Naive thymus-derived CD4-positive, alpha-beta T cell (primary cell): Measurements from ENCODE around the gene GTF3C1. TPM values are rescaled to one million over a fixed set of nuclear protein-coding genes. Genes with fewer than 3 reads are reported as not detected.

Source experiments
- ATAC-seq: fragments of 150-1000 bp; cut with Tn5 transposase; 2 replicates; pipeline ENCODE4 v1.10.0; 2021; ENCODE audit warnings: mild to moderate bottlenecking, moderate library complexity
- CTCF ChIA-PET: fragments of 350-600 bp; sonication (Branson Sonifier 250); formaldehyde crosslinking; loops from one replicate; lab custom pipeline; 2021; ENCODE audit warnings: antibody characterized with exemption; lab: Charles Lee
- POLR2A ChIA-PET: fragments of 350-600 bp; sonication (Branson Sonifier 250); formaldehyde crosslinking; loops from one replicate; lab custom pipeline; 2021; ENCODE audit warnings: antibody characterized with exemption, inconsistent platforms; lab: Charles Lee
- DNase-seq, 9 donors: peaks; one replicate each; pipeline versions ENCODE4 v3.0.0 to v3.0.0-alpha.2; 2020 to 2022; ENCODE audit warnings: mixed read lengths in 1 of 9
- H3K27ac ChIP-seq: one replicate; pipeline ENCODE4 v1.7.0; 2013; ENCODE audit warnings: mild to moderate bottlenecking, low read depth, low read length, moderate library complexity
- H3K27me3 ChIP-seq, 2 donors: one replicate each; pipeline ENCODE4 v1.7.0; 2013; ENCODE audit warnings: low read length in 2 of 2, mild to moderate bottlenecking in 2 of 2, moderate library complexity in 2 of 2; ENCODE audit not compliant: control insufficient read depth in 2 of 2, insufficient read depth in 2 of 2
- H3K36me3 ChIP-seq, 3 experiments: 1 replicate in 2 of 3; 2 replicates in 1 of 3; pipeline ENCODE4 v1.7.0; 2013; ENCODE audit warnings: low read length in 3 of 3, mild to moderate bottlenecking in 3 of 3, moderate library complexity in 1 of 3; ENCODE audit not compliant: insufficient read depth in 3 of 3, control insufficient read depth in 2 of 3
- H3K4me1 ChIP-seq, 2 donors: one replicate each; pipeline ENCODE4 v1.7.0; 2013; ENCODE audit warnings: low read length in 2 of 2, mild to moderate bottlenecking in 2 of 2, moderate library complexity in 1 of 2; ENCODE audit not compliant: control insufficient read depth in 2 of 2, insufficient read depth in 2 of 2
- H3K4me3 ChIP-seq: 2 replicates; pipeline ENCODE4 v1.7.0; 2013; ENCODE audit warnings: mild to moderate bottlenecking, low read length
- H3K9me3 ChIP-seq, 3 experiments: 1 replicate in 2 of 3; 2 replicates in 1 of 3; pipeline ENCODE4 v1.7.0; 2013; ENCODE audit warnings: low read length in 3 of 3; ENCODE audit not compliant: control insufficient read depth in 2 of 3
- H3K27ac Mint-ChIP-seq, 9 donors: one replicate each; pipeline ENCODE4 v1.8.0; 2020 to 2022; ENCODE audit warnings: mixed read lengths in 9 of 9, mild to moderate bottlenecking in 8 of 9, moderate library complexity in 5 of 9, inconsistent platforms in 2 of 9
- H3K27me3 Mint-ChIP-seq, 5 donors: one replicate each; pipeline ENCODE4 v1.8.0; 2021 to 2022; ENCODE audit warnings: mixed read lengths in 5 of 5, mild to moderate bottlenecking in 1 of 5
- H3K36me3 Mint-ChIP-seq, 5 donors: one replicate each; pipeline ENCODE4 v1.8.0; 2020 to 2022; ENCODE audit warnings: mixed read lengths in 5 of 5, mild to moderate bottlenecking in 3 of 5, inconsistent platforms in 1 of 5
- H3K4me1 Mint-ChIP-seq, 7 donors: one replicate each; pipeline ENCODE4 v1.8.0; 2020 to 2022; ENCODE audit warnings: mixed read lengths in 7 of 7, mild to moderate bottlenecking in 3 of 7, inconsistent platforms in 1 of 7
- H3K4me3 Mint-ChIP-seq, 10 donors: one replicate each; pipeline ENCODE4 v1.8.0; 2020 to 2022; ENCODE audit warnings: mild to moderate bottlenecking in 10 of 10, mixed read lengths in 10 of 10, moderate library complexity in 6 of 10, inconsistent platforms in 2 of 10
- H3K9me3 Mint-ChIP-seq, 11 donors: one replicate each; pipeline ENCODE4 v1.8.0; 2020 to 2022; ENCODE audit warnings: mixed read lengths in 11 of 11, mild to moderate bottlenecking in 4 of 11, inconsistent platforms in 1 of 11, moderate library complexity in 1 of 11
- intact Hi-C, 2 donors: fragments of 100-400 bp; cut with micrococcal nuclease; formaldehyde crosslinking; loops; one replicate each; pipeline ENCODE4 v1.15.1; 2023
- polyA plus RNA-seq, 2 donors: library from polyadenylated mRNA; unstranded; fragments of 300-500 nt; fragmentation: Illumina TruSeq; gene quantifications; one replicate each; pipeline ENCODE4 v1.2.3, GENCODE V29; 2021
- total RNA-seq, 6 experiments: library from RNA in 5 of 6; stranded (reverse) in 5 of 6; gene quantifications; 1 replicate in 5 of 6; 2 replicates in 1 of 6; pipeline ENCODE4 v1.2.3 and lab custom pipeline; 2021 to 2026

The GTF3C1 gene
- total and polyA plus RNA-seq, 7 experiments from 2014 or later: 19.0 to 60.0 (median 52.5) TPM

DNA sequence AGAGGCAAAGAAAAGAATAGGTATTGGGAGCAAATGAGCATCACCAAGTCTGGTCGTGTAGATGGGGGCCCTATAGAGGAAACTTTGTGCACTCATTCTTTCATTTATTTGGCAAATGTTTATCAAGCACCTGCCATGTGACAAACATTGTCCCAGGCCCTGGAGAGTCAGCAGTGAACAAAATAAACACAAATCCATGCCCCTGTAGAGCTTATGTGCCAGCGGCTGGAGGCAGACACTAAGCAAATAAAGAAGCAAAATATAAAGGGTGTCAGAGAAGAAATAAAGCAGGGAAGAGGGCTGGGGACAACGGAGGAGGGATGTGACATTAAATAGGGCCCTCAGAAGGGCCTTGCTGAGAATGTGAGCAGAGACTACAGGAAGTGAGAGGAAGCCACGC is 45.8 kb upstream of the GTF3C1 start:
- H3K4me1 Mint-ChIP-seq: no peaks in the 10 kb centered on the region
- ChIA-PET CTCF (no interaction called here), POLR2A (no interaction called here)
- Histone ChIP-seq H3K4me1 (no peaks in the 10 kb centered on the region), H3K4me3 (no peak overlapping the region), H3K9me3 (no peaks in the 10 kb centered on the region), H3K27ac (no peak overlapping the region), H3K36me3 (peaks cover 0 to 8% (median 0%) of the 10 kb centered on the region in 3 experiments), H3K27me3 (no peaks in the 10 kb centered on the region)
- DNase-seq (no peak), ATAC-seq (no peak)
- no peak overlapping the region for H3K4me3 Mint-ChIP-seq
- intact Hi-C loops: no loop called here
- peaks cover 0 to 5% (median 0%) of the 10 kb centered on the region in 11 donors for H3K9me3 Mint-ChIP-seq
- H3K27me3 Mint-ChIP-seq: no peaks in the 10 kb centered on the region
- H3K36me3 Mint-ChIP-seq: peaks cover 0 to 23% (median 13%) of the 10 kb centered on the region in 5 donors
- no peak overlapping the region for H3K27ac Mint-ChIP-seq

DNA sequence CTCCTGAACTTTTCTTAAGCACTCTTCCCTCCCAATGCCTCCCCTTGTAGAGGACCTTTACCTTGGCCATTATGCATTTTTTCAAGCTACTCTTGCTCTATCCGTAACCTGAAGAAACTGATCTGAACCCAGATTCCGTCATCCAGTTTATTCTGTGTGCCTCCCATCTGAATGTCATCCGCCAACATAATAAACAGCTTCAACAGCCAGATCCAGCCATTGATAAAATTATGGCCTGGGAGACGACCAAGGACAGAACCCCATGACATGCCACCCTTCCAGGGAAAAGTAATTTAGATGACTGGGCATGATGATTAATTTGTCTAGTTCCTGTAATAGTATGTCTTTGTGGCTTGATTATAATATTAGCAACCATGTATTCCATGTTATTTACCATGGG is 42.1 kb upstream of the GTF3C1 start:
- H3K4me1 ChIP-seq: no peaks in the 10 kb centered on the region
- ATAC-seq: no peak
- POLR2A ChIA-PET: no interaction called here
- H3K27me3 ChIP-seq: no peaks in the 10 kb centered on the region
- H3K27ac ChIP-seq: no peak overlapping the region
- peaks cover 0 to 14% (median 2%) of the 10 kb centered on the region in 11 donors for H3K9me3 Mint-ChIP-seq
- H3K27ac Mint-ChIP-seq: no peak overlapping the region
- H3K4me1 Mint-ChIP-seq: no peaks in the 10 kb centered on the region
- H3K36me3 ChIP-seq: peaks cover 0 to 3% (median 0%) of the 10 kb centered on the region in 3 experiments
- no peak overlapping the region for H3K4me3 ChIP-seq
- DNase-seq: no peak
- peaks cover 0 to 28% (median 20%) of the 10 kb centered on the region in 5 donors for H3K36me3 Mint-ChIP-seq
- intact Hi-C loops: no loop called here
- no peaks in the 10 kb centered on the region for H3K27me3 Mint-ChIP-seq
- CTCF ChIA-PET: no interaction called here
- H3K4me3 Mint-ChIP-seq: no peak overlapping the region
- no peaks in the 10 kb centered on the region for H3K9me3 ChIP-seq

DNA sequence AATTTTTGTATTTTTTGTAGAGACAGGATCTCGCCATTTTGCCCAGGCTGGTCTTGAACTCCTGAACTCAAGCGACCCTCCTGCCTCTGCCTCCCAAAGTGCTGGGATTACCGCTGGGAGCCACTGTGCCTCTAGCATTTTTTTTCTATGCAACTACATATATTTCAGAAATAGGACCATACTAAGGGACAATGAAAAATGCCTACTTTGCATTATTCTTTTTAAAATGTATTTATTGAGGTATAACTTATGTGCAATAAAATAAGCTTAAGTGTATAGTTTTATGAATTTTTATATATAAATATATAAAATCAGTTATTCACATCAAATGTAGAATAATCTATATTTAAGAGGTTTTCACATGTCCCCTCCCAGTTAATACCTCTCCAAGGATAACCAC is 38.3 kb upstream of the GTF3C1 start:
- Mint-ChIP-seq H3K27me3 (no peaks in the 10 kb centered on the region), H3K4me1 (peaks cover 0 to 2% (median 0%) of the 10 kb centered on the region in 7 donors), H3K9me3 (peaks cover 0 to 14% (median 2%) of the 10 kb centered on the region in 11 donors), H3K27ac (peak overlapping the region in 1 of 9 donors; percentile 48), H3K36me3 (peaks cover 3 to 44% (median 31%) of the 10 kb centered on the region in 5 donors), H3K4me3 (no peak overlapping the region)
- ATAC-seq: no peak
- Histone ChIP-seq H3K27me3 (no peaks in the 10 kb centered on the region), H3K27ac (no peak overlapping the region), H3K36me3 (peaks cover 0 to 3% (median 0%) of the 10 kb centered on the region in 3 experiments), H3K4me3 (no peak overlapping the region), H3K9me3 (no peaks in the 10 kb centered on the region), H3K4me1 (no peaks in the 10 kb centered on the region)
- no peak for DNase-seq
- ChIA-PET CTCF (no interaction called here), POLR2A (no interaction called here)
- intact Hi-C loops: no loop called here

DNA sequence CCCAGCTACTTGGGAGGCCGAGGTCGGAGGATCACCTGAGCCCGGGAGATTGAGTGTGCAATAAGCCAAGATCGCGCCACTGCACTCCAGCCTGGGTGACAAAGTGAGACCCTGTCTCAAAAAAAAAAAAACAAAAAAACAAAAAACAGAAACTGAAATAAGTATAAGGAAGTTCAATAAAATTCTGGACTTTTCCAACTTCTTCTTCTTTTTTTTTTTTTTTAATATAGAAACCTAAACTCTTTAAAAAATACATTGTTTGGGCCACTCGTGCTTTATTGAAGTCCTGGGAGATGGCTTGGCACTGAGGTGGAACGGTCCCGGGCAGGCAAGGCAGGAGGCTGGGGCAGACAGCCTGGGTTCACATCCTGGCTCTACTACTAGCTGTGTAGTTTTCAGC is 37.0 kb upstream of the GTF3C1 start:
- no peaks in the 10 kb centered on the region for H3K27me3 ChIP-seq
- H3K27ac ChIP-seq: no peak overlapping the region
- CTCF ChIA-PET: no interaction called here
- Mint-ChIP-seq H3K27ac (no peak overlapping the region), H3K27me3 (no peaks in the 10 kb centered on the region), H3K4me1 (peaks cover 0 to 2% (median 0%) of the 10 kb centered on the region in 7 donors), H3K4me3 (no peak overlapping the region), H3K36me3 (peaks cover 3 to 47% (median 37%) of the 10 kb centered on the region in 5 donors), H3K9me3 (peaks cover 0 to 14% (median 2%) of the 10 kb centered on the region in 11 donors)
- H3K9me3 ChIP-seq: no peaks in the 10 kb centered on the region
- POLR2A ChIA-PET: no interaction called here
- intact Hi-C loops: no loop called here
- ATAC-seq: no peak
- peaks cover 0 to 3% (median 0%) of the 10 kb centered on the region in 3 experiments for H3K36me3 ChIP-seq
- no peaks in the 10 kb centered on the region for H3K4me1 ChIP-seq
- DNase-seq: no peak
- no peak overlapping the region for H3K4me3 ChIP-seq

DNA sequence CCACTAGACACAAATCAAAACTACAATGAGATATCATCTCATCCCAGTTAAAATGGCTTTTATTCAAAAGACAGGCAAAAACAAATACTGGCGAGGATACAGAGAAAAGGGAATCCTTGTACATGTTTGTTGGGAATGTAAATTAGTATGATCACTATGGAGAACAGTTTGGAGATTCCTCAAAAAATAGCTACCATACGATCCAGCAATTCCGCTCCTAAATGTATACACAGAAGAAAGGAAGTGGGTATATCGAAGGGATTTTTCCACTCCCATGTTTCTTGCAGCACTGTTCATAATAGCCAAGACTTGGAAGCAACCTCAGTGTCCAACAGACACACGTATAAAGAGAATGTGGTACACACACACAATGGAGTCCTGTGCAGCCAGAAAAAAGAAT is 35.5 kb upstream of the GTF3C1 start:
- Histone ChIP-seq H3K4me1 (no peaks in the 10 kb centered on the region), H3K9me3 (no peaks in the 10 kb centered on the region), H3K4me3 (no peak overlapping the region), H3K27me3 (no peaks in the 10 kb centered on the region), H3K27ac (no peak overlapping the region), H3K36me3 (no peaks in the 10 kb centered on the region)
- ChIA-PET POLR2A (no interaction called here), CTCF (no interaction called here)
- peaks cover 3 to 56% (median 36%) of the 10 kb centered on the region in 5 donors for H3K36me3 Mint-ChIP-seq
- DNase-seq (no peak), ATAC-seq (no peak)
- H3K9me3 Mint-ChIP-seq: peaks cover 0 to 13% (median 0%) of the 10 kb centered on the region in 11 donors
- H3K4me3 Mint-ChIP-seq: no peak overlapping the region
- no peak overlapping the region for H3K27ac Mint-ChIP-seq
- peaks cover 0 to 2% (median 0%) of the 10 kb centered on the region in 7 donors for H3K4me1 Mint-ChIP-seq
- intact Hi-C loops: no loop called here
- H3K27me3 Mint-ChIP-seq: no peaks in the 10 kb centered on the region

DNA sequence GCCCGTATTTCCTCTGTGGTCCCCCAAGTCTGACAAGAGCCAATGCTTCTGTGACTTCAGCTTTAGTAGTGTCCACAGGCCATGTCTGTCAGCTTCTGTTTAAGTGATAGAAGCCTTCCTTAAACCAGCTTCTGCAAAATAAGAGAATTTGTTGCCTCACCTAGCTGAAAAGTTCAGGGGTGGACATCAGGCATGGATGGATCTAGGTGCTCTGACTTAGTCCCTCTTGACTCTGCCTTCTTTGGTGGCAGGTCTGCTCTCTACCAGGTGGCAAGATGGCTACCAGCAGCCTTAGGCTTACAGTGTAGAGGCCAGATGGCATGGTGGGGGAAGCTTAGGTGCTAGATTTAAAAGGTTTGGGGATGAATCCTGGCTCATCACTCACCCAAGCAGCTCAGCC is 33.9 kb upstream of the GTF3C1 start:
- Histone ChIP-seq H3K4me1 (no peaks in the 10 kb centered on the region), H3K9me3 (no peaks in the 10 kb centered on the region), H3K27ac (no peak overlapping the region), H3K4me3 (no peak overlapping the region), H3K36me3 (no peaks in the 10 kb centered on the region), H3K27me3 (no peaks in the 10 kb centered on the region)
- H3K27ac Mint-ChIP-seq: no peak overlapping the region
- H3K9me3 Mint-ChIP-seq: peaks cover 0 to 6% (median 0%) of the 10 kb centered on the region in 11 donors
- intact Hi-C loops: no loop called here
- DNase-seq (no peak), ATAC-seq (no peak)
- peaks cover 3 to 59% (median 33%) of the 10 kb centered on the region in 5 donors for H3K36me3 Mint-ChIP-seq
- peaks cover 0 to 6% (median 0%) of the 10 kb centered on the region in 7 donors for H3K4me1 Mint-ChIP-seq
- CTCF ChIA-PET: no interaction called here
- no peaks in the 10 kb centered on the region for H3K27me3 Mint-ChIP-seq
- POLR2A ChIA-PET: no interaction called here
- no peak overlapping the region for H3K4me3 Mint-ChIP-seq

DNA sequence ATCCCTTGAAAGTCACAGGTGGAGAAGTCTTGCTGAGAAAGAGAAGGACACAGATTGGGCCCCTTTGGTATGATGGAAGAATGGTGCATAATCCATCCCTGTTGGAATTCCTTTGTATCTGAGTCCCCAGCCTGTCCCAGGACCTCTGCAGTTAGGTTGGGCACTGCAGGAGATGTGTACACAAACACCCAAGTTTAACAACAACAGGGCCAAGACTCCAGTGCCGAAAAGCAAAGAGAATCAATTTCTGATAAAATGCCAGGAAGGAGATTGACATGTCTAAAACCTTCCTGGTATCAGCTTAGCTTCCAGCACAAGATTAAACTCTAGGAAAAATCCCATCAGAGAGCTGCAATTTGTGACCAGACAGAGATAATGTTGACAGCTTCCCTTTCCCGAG is 33.2 kb upstream of the GTF3C1 start:
- H3K36me3 Mint-ChIP-seq: peaks cover 3 to 56% (median 33%) of the 10 kb centered on the region in 5 donors
- no peak for ATAC-seq
- peaks cover 0 to 6% (median 0%) of the 10 kb centered on the region in 11 donors for H3K9me3 Mint-ChIP-seq
- intact Hi-C loops: no loop called here
- no peak overlapping the region for H3K4me3 Mint-ChIP-seq
- no peak for DNase-seq
- no peaks in the 10 kb centered on the region for H3K27me3 Mint-ChIP-seq
- Histone ChIP-seq H3K9me3 (no peaks in the 10 kb centered on the region), H3K27me3 (no peaks in the 10 kb centered on the region), H3K27ac (no peak overlapping the region), H3K36me3 (no peaks in the 10 kb centered on the region), H3K4me3 (no peak overlapping the region), H3K4me1 (no peaks in the 10 kb centered on the region)
- peaks cover 0 to 11% (median 0%) of the 10 kb centered on the region in 7 donors for H3K4me1 Mint-ChIP-seq
- peak overlapping the region in 1 of 9 donors; percentile 3 for H3K27ac Mint-ChIP-seq
- ChIA-PET POLR2A (no interaction called here), CTCF (interaction anchor here (0.5 kb wide), 1 partner anchor 972 kb away, joined by 4 read pairs; no protein-coding TSS in a partner anchor)
